Measurements from ENCODE around the gene ZNF516. TPM values are rescaled to one million over a fixed set of nuclear protein-coding genes. Genes with fewer than 3 reads are reported as not detected.

ZNF516 gene
- polyA plus RNA-seq, 1 experiment = 11.3 TPM

DNA sequence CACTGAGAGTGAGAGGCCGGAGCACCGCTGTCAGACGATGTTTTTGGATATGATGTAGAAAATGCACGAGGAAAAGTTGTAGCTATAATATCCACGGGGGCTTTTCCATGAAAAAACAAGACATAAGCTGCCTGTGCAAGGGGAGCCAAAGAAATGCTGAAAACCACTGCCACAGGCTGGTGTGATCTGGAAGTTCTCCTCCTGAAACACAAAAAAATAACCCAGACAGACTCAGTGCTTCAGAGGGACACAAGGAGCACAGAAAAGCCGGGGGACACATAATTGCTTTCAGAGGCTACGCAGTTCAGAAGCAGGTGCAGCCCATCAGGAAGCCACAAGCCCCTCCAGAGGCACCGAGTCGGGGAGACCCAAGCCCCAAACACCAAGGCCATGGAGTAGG lies 98.2 kb downstream of the ZNF516 start:
- POLR2A ChIA-PET = no interaction called here
- TF ChIP-seq, protein P1, sequence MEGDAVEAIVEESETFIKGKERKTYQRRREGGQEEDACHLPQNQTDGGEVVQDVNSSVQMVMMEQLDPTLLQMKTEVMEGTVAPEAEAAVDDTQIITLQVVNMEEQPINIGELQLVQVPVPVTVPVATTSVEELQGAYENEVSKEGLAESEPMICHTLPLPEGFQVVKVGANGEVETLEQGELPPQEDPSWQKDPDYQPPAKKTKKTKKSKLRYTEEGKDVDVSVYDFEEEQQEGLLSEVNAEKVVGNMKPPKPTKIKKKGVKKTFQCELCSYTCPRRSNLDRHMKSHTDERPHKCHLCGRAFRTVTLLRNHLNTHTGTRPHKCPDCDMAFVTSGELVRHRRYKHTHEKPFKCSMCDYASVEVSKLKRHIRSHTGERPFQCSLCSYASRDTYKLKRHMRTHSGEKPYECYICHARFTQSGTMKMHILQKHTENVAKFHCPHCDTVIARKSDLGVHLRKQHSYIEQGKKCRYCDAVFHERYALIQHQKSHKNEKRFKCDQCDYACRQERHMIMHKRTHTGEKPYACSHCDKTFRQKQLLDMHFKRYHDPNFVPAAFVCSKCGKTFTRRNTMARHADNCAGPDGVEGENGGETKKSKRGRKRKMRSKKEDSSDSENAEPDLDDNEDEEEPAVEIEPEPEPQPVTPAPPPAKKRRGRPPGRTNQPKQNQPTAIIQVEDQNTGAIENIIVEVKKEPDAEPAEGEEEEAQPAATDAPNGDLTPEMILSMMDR (IDR thresholded peaks at IDR 0.05; ENCODE audit: insufficient read depth, low read depth, low read length) = peak; percentile 21; the same call in 1 of the 2 replicates

DNA sequence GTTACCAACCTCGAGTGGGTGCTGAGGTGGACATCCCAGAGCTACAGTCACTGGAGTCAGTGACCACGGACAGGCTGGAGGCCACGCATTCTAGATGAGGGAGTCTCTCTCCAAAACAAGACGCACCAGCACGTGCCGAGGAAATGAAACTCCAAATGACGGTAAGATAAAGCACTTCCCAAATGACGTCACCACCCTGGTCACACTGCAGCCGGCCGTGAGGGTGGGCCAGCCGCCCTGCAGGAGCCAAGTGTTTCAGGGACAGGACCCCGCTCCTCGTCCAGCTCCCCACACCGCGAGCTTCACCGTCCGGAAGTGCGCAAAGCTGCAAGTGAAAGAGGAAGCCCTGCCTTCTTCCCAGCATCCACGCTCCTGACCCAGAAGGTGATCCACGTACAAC lies 99.4 kb downstream of the ZNF516 start:
- no peak for DNase-seq (ENCODE audit: low read depth)
- TF ChIP-seq, protein P1 (IDR thresholded peaks at IDR 0.05; ENCODE audit: insufficient read depth, low read depth, low read length) = no peak
- POLR2A ChIA-PET = no interaction called here
- H3K36me3 ChIP-seq (ENCODE audit: control insufficient read depth, insufficient read depth, low read length) = 0 out of 2 replicates have a peak, but pooled peaks cover 1% of the 10 kb centered on the region
- H3K4me3 ChIP-seq (ENCODE audit: low read depth, low read length) = no peak overlapping the region
- H3K27me3 ChIP-seq (ENCODE audit: control insufficient read depth, insufficient read depth, low read length) = no peaks in the 10 kb centered on the region
- CTCF ChIA-PET = interaction anchor here (1.1 to 1.4 kb wide), 4 partner anchors 10 to 303 kb away, joined by 3 to 5 read pairs (median 3); no protein-coding TSS in a partner anchor

More for the DNA sequence above, 98.2 kb downstream of the ZNF516 start:
- H3K36me3 ChIP-seq (ENCODE audit: control insufficient read depth, insufficient read depth, low read length) = 0 out of 2 replicates have a peak, but pooled peaks cover 1% of the 10 kb centered on the region
- CTCF ChIA-PET = interaction anchor here (0.9 to 5.5 kb wide), 5 partner anchors 9 to 312 kb away, joined by 3 to 70 read pairs (median 43); no protein-coding TSS in a partner anchor
- no peak for DNase-seq (ENCODE audit: low read depth)
- no peaks in the 10 kb centered on the region for H3K27me3 ChIP-seq (ENCODE audit: control insufficient read depth, insufficient read depth, low read length)
- H3K4me3 ChIP-seq (ENCODE audit: low read depth, low read length) = no peak overlapping the region

DNA sequence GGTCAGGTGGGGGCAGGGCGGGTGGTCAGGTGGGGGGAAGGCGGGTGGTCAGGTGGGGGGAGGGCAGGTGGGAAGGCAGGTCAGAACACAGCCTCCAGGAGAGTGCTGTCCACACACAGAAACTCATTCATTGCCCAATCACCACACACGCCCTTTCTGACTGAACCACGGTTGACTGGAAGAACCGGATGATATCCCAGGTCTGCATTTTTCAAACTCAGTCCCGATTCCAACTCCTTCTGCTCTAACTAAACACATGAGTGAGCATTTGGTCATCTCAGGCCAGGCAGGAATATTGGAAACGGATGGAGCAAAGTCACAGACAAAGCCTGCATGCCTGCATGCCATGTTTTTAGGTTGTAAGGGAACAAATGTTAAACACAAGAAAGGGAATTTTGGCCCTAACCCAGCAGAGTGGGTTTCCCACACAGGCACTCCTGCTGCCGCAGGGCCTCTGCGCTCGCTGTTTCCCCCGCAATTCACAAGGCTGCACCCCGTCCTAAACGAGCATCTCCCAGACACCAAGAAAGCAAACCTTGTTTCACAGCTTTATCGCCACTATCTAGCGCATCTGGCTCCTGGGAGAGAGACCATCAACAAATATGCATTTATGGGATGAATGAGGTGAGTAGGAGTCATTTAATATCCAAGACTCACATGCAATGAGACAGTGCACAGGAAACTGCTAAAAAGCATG lies 100.1 kb downstream of the ZNF516 start:
- ChIA-PET POLR2A (no interaction called here), CTCF (interaction anchor here (1.1 to 1.4 kb wide), 3 partner anchors 9 to 304 kb away, joined by 3 read pairs; no protein-coding TSS in a partner anchor)
- H3K27me3 ChIP-seq (ENCODE audit: control insufficient read depth, insufficient read depth, low read length) = no peaks in the 10 kb centered on the region
- no peak overlapping the region for H3K4me3 ChIP-seq (ENCODE audit: low read depth, low read length)
- 0 out of 2 replicates have a peak, but pooled peaks cover 1% of the 10 kb centered on the region for H3K36me3 ChIP-seq (ENCODE audit: control insufficient read depth, insufficient read depth, low read length)
- TF ChIP-seq, protein P1 (IDR thresholded peaks at IDR 0.05; ENCODE audit: insufficient read depth, low read depth, low read length) = no peak
- peak; percentile 54 for DNase-seq (ENCODE audit: low read depth)

DNA sequence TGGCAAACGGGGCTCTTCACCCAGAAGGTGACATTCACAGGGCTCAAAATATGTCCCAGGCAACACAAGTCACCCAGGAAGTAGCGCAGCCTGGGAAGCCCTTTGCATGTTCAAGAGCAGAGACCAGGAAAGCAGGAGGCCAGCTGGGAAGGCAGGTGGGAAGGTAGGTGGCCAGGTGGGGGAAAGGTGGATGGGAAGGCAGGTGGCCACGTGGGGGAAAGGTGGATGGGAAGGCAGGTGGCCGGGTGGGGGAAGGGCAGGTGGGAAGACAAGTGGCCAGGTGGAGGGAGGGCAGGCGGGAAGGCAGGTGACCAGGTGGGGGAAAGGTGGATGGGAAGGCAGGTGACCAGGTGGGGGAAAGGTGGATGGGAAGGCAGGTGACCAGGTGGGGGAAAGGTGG lies 102.7 kb downstream of the ZNF516 start:
- H3K36me3 ChIP-seq (ENCODE audit: control insufficient read depth, insufficient read depth, low read length) = 0 out of 2 replicates have a peak, but pooled peaks cover 1% of the 10 kb centered on the region
- H3K27me3 ChIP-seq (ENCODE audit: control insufficient read depth, insufficient read depth, low read length) = no peaks in the 10 kb centered on the region
- POLR2A ChIA-PET = no interaction called here
- CTCF ChIA-PET = no interaction called here
- no peak for DNase-seq (ENCODE audit: low read depth)
- H3K4me3 ChIP-seq (ENCODE audit: low read depth, low read length) = no peak overlapping the region
- TF ChIP-seq, protein P1 (IDR thresholded peaks at IDR 0.05; ENCODE audit: insufficient read depth, low read depth, low read length) = no peak

DNA sequence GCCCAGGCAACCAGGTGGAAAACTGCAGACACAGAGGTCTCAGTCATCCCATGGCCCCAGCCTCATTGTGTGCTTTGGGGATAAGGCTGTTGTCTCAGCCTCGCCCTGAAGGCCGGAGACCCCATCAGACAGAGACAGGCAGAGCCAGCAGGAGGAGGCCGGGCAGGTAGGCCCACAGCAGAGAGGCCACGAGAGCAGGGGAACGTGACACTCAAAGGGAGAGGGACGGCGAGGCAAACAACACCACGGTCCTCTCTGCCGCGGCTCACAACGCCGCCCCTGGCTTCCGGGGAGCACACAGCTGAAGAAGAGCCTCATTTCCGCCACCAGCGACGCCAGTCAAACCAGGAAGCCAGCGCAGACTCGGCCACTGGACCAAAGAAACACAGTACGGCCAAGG lies 103.3 kb downstream of the ZNF516 start:
- no peak for DNase-seq (ENCODE audit: low read depth)
- no peaks in the 10 kb centered on the region for H3K27me3 ChIP-seq (ENCODE audit: control insufficient read depth, insufficient read depth, low read length)
- CTCF ChIA-PET = no interaction called here
- POLR2A ChIA-PET = no interaction called here
- TF ChIP-seq, protein P1 (IDR thresholded peaks at IDR 0.05; ENCODE audit: insufficient read depth, low read depth, low read length) = no peak
- H3K4me3 ChIP-seq (ENCODE audit: low read depth, low read length) = no peak overlapping the region
- 0 out of 2 replicates have a peak, but pooled peaks cover 1% of the 10 kb centered on the region for H3K36me3 ChIP-seq (ENCODE audit: control insufficient read depth, insufficient read depth, low read length)

Data from BJ (cell line).